NCI-H82 treated with DMSO at 0.1 percent for 48 hours (cell line): ENCODE data around the gene AFAP1L1.

Experiments used
- DNase-seq: peaks from one replicate; lab custom pipeline; 2025; ENCODE audit not compliant: unreplicated experiment; lab: John Stamatoyannopoulos, UW

Gene AFAP1L1

DNA sequence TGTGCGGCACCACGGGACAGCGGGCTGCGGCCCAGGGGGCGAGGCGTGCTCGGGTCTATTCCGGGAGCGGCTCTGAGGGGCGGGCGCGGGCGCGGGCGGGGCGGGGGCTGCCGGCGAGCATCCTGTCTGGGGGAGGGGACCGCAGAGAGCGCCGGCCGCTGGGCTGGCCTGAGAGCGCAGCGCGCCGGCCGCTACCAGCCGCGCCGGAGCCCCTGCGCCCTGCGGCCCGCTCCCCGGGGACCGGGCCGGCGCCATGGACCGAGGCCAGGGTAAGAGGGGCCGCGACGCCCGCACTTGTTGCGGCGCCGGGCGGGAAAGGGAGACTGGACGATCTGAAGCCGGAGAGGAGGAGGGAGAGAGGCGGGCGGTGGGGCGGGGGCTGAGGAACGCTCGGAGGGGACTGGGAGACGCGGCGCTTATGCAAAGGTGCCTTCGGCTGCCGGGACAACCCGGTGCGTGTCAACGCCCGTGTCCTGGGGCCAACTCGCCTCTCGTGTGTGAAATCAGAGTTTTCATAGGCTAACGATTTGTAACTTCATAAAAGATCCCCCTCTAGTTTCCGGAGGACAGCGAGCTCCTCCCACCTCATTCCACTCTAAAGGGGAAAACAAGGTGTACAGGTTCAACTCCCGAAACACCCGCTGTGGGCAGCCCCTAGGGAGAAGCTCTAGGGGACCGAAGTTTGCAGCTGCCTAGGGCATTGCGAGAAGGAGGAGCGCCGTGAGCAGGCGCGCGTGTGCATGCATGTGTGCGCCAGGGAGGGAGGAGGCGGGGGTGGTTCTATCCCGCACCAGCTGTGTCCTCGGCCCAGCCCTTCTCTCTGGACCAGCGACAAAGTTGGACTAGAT is at the start of gene AFAP1L1:
AFAP1L1 (plus strand) TSS at position 144 of the 848 bp plus-strand sequence; CDS start at position 254, 110 bp downstream.
- DNase-seq, result no peak

DNA sequence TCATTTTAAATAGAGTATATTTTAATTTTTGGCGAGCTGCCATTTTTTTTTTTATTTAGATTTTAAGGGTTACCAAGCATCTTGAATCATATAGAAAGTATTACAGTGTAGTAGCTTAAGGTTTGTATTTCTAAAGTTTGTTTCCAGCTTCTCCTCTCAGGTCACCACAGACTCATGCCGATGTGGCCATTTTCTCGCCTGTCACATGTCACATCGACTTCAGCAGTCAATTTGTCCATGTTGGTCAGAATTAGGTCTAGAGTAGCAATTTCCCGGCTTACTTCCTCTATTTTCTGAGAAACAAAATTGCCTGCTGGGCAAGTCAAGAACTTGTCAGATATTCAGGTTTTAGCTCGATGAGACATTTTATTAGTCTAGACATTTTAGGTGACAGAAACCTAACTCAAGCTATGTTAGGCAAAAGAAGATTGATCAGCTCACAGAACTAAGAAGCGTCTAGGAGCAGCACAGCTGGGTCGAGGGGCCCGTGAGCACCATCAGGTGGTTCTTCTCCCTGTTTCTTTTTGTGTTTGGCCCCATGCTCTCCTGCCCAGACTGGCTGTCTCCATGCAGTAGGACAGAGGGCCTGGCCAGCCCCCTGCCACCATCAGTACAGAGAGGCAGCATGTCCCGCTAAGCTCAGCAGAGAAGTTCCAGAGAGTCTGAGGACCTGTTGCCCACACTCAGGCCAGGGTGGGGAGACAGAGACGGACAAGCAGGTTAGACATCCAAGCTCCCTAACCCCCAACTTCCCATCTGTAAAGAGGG is 48.4 kb upstream of the AFAP1L1 start:
- DNase-seq, result no peak

DNA sequence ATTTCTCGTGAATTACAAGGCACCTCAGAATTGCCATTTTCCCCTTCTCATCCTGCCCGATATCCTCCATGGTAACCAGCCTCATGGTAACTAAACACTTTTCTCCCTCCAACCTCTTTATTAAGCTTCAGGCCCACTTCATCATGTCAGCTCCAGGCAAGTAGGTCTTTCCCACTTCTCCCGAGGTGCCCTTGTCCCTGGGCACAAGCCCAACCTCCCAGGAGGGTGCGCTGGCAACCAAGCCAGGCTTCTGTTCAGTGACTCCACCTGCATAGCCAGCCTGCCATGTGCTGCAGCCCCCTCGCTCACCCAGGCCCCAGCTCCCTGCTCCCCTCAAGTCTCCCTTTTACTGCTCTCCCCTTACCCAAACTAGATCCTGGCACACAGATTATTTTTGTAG is 47.4 kb upstream of the AFAP1L1 start:
- DNase-seq, result no peak

DNA sequence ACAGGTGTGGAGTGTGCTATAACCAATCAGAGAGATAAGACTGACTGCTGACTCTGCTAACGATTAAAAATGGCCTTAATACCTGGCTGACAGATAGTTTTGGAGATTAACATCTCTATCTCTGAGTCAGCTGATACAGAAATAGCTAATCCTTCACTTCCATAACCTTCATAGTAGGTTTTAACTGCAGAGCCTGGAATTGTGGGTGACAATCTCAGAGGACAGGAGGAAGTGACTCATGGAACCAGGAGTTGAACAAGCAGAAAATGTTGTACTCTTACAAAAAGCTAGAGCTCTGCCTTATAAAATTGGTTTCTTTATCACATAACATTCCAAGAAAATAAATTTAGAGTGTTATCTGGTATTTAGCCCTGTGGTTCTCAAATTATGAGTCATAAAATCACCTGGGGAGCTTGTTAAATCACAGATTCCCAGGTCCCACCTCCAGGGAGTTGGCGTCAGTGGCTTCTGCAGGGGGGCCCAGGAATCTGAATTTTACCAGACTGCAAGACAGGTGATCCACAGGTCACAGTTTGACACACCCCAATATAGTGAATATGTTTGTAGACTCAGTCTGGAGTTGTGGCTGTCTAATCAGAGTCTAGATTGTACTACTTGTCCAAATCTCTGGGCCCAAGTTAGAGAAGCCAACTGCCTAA is 44.4 kb upstream of the AFAP1L1 start:
- DNase-seq, result no peak

DNA sequence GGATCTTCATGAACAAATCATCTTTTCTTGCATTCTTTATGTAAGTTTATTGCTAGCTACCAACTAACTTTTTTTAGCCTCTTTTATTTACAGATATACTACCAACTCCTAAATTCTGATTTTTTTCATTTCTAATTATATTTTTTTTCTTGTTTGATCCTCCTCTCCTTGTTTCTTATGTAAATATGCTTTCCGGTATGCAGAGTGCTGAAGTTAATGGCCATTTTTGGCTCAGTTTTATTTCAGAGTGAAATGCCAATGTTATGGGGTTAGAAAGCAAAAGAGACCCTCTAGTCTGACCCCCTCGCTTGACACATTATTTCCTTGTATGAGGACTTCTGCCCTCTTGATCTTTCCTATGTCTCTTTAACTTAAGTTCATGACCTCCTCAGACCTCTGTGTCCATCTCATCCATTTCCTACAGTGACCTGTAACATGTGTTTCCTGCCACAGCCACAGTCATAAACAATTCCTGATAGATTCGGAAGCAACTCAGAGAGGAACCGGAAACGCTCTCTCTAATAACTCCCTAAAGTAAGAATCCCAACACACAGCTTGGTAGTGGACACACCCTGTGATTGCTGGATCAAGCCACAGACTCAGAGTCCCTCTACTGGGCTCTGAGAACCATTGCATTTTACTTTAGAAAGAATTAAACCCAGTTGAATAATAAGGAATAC is 42.9 kb upstream of the AFAP1L1 start:
- DNase-seq, result no peak

DNA sequence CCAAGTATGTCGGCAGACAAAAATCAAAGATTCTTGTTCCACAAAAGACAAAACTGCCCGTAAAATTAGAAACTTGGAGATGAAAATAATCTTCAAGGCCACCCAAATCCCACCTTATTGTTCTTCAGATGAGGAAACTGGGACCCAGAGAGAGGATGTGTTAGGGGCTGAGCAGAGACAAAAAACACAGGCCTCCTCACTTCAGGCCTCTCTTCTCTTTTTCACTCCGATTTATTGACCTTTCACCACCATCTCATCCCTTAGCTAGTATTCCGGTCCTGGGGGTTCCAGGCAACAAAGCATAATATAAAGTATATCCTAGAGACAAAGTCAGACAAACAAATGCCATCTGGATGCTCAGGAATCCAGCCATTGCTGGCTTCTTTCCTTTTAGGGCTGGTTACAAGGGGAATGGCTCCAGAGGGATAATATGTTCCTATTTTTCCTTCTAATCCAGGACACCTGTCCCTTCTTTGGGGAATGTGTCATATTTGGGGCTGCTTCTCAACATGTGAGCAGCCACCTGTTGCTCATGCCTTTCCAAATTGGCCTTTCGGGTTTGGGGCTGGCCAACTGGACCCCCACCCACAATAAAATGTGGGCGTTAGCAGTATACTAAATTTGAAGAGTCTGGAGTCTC is 42.2 kb upstream of the AFAP1L1 start:
- DNase-seq, result no peak

DNA sequence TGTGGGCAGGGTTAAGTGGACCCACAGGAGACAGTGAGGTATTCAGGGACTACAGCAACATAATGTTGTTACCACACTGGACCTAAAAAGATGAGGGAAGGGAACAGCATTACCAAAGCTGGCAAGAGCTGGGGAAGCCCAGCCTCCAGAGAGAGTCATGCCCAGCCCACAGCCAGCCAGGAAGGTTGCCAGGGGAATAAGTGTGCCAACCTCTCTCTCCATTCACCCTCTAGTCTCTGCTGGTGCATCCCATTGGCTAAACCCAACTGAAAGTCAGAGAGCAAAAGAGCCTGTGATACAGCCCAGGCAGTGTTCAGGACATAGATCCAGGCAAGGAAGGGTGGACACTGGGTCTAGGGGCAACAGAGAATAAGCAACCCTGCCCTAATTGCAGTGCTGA is 35.8 kb upstream of the AFAP1L1 start:
- DNase-seq, result no peak

DNA sequence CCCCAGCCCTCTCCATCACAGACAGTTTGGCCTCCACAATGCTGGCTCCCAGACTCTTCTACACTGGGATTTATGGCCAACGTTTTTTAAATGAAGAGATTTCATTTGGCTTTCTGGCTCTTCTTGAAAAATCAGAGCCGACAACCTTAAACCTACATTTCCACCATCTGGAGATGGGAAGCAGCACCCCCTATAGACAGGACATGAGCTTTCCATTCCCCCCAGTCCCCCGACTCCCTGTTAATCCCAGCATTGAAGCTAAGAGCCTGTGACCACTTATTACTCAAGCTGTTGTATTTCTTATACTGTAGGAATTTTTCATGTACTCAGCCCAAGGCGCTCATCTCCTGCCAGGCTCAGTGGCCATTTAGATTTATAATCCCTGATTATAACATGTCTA is 34.0 kb upstream of the AFAP1L1 start:
- peak; percentile 13 for DNase-seq

DNA sequence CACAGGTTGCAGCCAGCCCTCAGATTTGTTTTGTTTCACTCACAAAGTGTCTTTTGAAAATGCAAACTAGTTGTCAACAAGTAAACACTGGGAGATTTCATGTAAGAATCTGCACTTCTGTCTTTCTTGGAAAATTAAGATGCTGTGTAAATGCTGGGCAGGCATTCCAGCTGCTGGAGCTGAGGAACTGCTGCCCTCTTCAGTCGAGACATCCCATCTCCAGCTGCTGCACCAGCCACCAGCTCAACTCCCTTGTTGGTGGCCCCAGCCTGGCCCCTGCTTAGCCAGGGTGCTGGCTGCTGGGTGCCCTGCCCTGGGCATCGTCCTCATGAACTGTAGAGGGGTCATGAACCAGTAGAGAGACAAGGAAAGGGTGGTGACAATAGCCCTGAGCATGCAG is 33.1 kb upstream of the AFAP1L1 start:
- DNase-seq, result no peak

DNA sequence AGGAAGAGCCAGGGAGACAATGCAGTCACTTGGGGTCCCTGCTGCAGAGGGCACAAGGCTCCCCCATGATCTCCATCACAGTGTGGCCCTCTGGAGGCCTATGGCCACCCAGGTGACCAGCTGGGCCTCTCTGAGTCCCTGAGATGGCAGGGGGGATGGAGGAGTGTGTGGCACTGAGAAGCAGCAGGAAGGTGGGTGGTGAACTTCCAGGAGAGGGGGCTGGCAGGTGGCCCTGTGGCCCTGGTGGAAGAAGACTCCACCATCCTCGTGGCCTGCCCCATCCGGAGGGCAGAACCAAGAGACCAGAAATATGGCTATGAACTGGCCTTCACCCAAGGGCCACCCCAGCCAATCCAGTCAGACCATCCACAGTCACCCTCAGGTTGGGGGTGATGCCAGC is 31.7 kb upstream of the AFAP1L1 start:
- DNase-seq, result no peak

DNA sequence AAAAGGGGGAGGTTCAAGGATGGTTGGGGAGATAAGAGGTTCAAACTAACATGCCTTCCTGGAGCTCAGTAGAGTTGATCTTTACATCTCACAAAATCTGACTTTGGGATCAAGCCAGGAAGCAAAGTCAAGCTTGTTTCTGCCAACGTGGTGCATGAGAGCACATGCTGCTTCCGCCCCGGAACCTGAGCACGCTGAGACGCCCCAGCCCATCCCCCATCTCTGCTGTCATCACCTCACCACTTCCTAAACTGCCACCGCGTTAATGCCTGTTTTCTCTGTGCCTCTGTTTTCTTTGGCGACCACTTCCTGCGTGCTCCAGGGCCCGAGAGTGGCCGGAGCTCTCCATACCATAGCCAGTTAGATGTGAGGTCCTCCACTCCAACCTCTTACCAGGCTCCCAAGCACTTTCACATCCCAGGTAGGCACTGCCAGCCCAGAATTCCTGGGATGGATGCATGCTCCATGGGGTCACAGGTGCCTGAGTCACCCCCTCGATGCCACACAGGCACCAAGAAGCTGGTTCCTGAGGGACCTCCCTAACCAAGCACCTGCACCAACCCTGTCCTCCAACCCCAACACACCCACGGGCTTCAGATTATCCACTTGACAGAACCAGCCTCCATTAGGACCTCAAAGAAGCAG is 31.2 kb upstream of the AFAP1L1 start:
- no peak for DNase-seq

DNA sequence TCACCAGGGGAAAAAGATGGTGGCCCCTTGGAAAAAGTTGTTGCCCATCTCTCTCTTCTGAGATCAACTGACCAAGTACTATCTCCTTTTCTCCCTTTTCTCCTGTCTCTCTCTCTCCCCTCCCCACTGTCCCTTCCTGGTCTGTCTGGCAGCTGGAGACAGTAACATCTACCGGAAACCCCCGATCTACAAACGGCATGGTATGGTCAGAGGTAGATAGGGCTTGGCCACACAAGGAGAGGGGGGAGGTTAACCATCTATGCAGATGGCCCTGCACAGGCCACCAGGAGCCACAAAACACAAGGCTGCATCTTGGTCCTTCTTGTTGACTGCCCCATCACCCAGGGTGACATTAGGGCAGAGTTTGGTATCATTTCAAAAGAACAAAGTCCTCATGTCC is 29.3 kb upstream of the AFAP1L1 start:
- DNase-seq, result no peak

DNA sequence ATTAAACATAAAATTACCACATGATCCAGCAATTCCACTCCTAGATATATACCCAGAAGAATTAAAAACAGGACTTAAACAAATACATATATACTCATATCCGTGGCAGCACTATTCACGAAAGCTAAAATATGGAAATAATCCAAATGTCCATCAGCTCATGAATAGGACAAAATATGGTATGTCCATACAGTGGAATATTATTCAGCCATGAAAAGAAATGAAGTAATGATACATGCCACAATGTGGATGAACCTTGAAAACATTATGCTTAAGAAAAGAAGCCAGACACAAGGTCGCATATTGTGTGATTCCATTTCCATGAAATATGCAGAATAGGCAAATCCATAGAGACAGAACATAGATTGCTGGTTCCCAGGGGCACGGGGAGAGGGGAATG is 24.8 kb upstream of the AFAP1L1 start:
- no peak for DNase-seq

DNA sequence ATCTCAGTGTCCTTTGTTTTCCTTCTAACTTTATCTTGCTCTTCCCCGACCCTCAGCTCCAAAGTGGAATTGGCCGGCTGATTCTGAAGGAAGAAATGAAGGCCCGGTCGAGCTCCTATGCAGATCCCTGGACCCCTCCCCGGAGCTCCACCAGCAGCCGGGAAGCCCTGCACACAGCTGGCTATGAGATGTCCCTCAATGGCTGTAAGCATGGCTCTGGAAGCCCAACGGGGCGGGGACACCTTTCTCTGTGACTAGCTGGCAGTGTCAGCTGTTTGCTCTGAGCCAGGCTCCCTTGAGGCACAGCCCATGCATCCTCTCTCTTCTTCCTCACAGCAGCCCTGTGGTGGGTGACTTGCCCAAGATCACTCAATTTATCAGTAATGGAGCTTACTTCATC is 23.9 kb upstream of the AFAP1L1 start:
- no peak for DNase-seq

DNA sequence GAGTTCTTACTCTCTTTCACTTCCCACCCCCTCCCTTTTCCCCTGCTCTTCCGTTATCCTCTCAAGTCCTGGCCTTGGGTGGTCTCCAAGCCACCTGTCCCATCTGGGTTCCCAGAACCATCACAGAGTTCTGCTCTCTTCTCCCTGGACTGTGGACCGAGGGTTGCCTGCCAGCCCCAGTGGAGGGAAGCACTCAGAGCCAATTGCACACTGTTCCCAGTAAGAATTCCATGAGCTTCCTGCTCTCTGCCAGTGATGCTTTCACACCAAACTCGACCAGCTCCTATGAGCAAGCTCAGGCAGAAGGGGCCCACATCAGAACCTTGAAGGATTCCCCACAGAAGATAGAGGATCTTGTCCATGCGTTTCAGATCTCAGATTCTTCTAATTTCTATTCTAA is 20.1 kb upstream of the AFAP1L1 start:
- no peak for DNase-seq

DNA sequence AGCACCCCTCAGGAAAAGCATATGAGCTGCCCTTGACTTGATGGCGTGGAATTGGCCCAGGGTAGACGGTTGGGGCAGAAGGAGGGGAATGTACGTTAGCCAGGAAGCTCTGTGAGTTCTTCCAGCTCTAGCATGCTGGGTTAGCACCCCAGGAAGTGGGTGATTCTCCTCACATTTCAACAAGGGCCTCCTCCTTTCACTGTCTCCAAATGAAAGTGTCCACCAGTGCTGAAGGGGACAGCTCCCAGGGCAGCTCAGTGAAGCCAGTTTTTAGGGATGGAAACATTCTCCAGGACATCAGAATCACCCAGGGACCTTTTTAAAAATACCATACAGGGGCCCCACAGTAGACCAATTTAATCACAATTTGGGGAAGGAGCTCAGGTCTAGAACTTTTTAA is 17.2 kb upstream of the AFAP1L1 start:
- DNase-seq, result no peak

DNA sequence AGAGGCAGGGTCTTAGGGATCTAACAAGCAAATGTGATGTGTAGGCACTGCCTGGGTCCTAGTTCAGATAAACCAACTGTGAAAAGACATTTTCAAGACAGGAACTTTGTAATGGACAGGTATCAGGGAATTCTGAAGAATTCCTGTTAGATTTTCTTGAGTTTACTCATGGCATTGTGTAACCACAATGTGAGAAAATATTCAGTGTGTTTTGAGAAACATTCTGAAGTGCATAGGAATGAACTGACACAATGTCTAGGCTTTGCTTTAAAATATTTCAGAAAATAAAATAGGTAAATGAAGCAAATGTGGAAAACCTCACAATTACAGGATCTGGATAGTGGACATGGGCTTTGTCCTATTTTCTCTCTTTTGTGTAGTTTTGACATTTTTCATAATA is 15.2 kb upstream of the AFAP1L1 start:
- no peak for DNase-seq

DNA sequence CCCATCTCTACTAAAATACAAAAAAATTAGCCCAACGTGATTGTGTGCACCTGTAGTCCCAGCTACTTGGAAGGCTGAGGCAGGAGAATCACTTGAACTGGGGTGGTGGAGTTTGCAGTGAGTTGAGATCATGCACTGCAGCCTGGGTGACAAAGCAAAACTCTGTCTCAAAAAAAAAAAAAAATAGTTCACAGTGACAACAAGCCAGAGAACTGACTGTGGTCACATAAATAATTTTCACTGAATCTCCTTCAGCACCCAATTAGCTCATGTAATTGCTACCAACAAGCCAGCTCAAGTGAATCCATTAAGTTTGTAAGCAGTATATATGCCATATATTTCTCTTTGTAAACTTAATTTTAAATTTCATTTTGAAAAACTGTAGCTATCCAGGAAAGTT is 14.5 kb upstream of the AFAP1L1 start:
- no peak for DNase-seq

DNA sequence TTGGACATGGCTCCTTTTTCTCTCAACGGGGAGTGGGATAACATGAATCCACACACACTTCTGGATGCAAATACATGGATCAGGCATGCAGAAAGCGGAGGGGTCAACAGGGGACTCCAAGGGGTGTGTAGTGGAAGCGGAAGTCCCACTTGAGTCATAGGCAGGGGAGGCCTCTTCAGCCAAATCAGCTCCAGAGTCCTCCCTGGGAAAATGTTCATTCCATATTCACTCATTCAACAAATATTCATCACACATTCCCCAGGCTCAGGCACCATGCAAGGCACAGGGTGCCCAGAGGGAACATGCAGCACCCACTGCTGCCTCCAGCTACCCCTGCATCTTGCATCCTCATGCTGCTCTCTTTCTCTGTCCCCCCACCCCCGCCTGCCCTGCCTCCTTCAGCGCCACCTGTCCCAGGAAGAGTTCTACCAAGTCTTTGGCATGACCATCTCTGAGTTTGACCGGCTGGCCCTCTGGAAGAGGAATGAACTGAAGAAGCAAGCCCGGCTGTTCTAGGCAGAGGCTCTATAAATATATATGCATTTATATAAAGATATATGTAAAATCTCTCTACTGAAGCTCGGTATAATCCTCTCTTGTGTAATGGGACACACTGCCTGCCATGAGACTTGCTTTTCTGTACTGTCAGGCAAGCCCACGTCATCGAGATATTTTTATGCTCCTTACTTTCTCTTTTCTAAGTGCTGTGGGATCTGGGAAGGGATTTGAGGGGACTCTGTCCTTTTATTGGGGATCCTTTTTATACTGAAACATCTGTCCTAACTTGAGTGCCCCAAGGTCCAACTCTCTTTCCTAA is 13.6 kb upstream of the AFAP1L1 start:
- DNase-seq, result no peak

DNA sequence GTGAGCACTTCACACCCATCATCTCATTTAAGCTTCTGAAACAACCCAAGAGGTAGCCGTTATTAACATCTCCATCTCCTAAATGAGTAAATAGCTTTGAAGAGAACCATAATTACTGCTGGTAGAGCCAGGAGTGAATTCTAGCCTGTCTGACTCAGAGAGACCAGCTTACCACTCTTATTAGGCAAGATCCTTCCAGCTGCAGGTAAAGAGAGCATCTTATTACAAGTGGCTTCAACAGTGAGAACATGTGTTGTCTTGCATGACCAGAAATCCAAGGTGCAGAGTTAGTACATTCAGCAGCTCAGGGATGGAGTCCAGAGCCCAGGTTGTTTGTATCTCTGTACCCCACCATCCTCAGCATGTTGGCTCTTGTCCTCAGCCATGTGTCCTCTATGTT is 10.9 kb upstream of the AFAP1L1 start:
- DNase-seq, result no peak
